Measurements from ENCODE around the gene TMEM151A.

The TMEM151A gene

DNA sequence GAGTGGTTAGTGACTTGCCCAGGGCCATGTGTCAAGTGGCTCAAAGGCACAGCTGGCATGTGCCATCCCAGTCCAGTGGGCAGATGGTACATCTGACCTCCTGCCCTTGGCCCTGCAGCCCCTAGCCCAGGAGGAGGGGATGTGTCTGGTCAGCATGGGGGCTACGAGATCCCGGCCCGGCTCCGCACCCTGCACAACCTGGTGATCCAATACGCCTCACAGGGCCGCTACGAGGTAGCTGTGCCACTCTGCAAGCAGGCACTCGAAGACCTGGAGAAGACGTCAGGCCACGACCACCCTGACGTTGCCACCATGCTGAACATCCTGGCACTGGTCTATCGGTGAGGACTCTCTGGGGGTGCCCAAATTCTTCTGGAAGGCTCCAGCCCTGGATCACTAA is 29.0 kb upstream of the TMEM151A start:
- no peak for DNase-seq (ENCODE audit: low read depth)
- no peak overlapping the region for H3K4me3 ChIP-seq (ENCODE audit: low read depth, low read length)
- in situ Hi-C loops (cut with HindIII; ENCODE audit: low sequenced_read_pairs), result no loop called here
- TF ChIP-seq, protein P1, sequence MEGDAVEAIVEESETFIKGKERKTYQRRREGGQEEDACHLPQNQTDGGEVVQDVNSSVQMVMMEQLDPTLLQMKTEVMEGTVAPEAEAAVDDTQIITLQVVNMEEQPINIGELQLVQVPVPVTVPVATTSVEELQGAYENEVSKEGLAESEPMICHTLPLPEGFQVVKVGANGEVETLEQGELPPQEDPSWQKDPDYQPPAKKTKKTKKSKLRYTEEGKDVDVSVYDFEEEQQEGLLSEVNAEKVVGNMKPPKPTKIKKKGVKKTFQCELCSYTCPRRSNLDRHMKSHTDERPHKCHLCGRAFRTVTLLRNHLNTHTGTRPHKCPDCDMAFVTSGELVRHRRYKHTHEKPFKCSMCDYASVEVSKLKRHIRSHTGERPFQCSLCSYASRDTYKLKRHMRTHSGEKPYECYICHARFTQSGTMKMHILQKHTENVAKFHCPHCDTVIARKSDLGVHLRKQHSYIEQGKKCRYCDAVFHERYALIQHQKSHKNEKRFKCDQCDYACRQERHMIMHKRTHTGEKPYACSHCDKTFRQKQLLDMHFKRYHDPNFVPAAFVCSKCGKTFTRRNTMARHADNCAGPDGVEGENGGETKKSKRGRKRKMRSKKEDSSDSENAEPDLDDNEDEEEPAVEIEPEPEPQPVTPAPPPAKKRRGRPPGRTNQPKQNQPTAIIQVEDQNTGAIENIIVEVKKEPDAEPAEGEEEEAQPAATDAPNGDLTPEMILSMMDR (IDR thresholded peaks at IDR 0.05; ENCODE audit: low read depth, low read length, missing control alignments), result no peak

DNA sequence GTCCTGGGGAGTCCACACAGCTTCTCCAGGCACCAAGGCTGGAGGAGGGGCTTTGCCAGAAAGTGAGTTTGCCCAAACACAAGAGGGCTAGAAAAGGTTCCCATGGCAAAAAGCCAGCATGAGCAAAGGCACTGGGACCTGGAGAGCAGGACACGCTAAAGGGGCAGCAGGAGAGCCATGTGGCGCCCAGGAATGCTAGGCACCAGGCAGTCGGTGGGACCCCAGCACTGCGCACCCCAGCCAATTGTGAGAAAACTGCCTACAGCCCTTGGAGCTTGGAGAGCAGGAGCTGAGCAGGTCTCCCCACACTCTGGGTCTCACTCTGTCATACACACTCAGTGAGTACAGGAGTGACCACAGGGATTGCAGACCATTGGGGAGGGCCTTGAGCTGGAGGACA is 28.5 kb upstream of the TMEM151A start:
- no peak overlapping the region for H3K4me3 ChIP-seq (ENCODE audit: low read depth, low read length)
- TF ChIP-seq, protein P1 (IDR thresholded peaks at IDR 0.05; ENCODE audit: low read depth, low read length, missing control alignments), result no peak
- in situ Hi-C loops (cut with HindIII; ENCODE audit: low sequenced_read_pairs), result no loop called here
- no peak for DNase-seq (ENCODE audit: low read depth)

DNA sequence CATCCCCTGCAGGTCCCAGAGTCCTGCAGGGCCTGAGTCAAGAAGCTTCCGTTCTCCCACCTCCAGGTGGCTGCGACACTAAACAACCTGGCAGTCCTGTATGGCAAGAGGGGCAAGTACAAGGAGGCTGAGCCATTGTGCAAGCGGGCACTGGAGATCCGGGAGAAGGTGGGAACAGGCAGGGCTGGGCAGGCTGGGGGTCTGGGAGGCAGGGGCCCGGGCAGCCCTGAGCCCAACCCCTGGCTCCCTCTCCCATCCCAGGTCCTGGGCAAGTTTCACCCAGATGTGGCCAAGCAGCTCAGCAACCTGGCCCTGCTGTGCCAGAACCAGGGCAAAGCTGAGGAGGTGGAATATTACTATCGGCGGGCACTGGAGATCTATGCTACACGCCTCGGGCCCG is 27.9 kb upstream of the TMEM151A start:
- H3K4me3 ChIP-seq (ENCODE audit: low read depth, low read length), result no peak overlapping the region
- TF ChIP-seq, protein P1 (IDR thresholded peaks at IDR 0.05; ENCODE audit: low read depth, low read length, missing control alignments), result no peak
- no peak for DNase-seq (ENCODE audit: low read depth)
- in situ Hi-C loops (cut with HindIII; ENCODE audit: low sequenced_read_pairs), result no loop called here

- in situ Hi-C loops (cut with HindIII; ENCODE audit: low sequenced_read_pairs), result no loop called here
- DNase-seq (ENCODE audit: low read depth), result no peak
- H3K4me3 ChIP-seq (ENCODE audit: low read depth, low read length), result no peak overlapping the region
- TF ChIP-seq, protein P1 (IDR thresholded peaks at IDR 0.05; ENCODE audit: low read depth, low read length, missing control alignments), result no peak
Measured at GRCh38 chr11:66264383-66264782, 27.3 kb upstream of the TMEM151A start.

DNA sequence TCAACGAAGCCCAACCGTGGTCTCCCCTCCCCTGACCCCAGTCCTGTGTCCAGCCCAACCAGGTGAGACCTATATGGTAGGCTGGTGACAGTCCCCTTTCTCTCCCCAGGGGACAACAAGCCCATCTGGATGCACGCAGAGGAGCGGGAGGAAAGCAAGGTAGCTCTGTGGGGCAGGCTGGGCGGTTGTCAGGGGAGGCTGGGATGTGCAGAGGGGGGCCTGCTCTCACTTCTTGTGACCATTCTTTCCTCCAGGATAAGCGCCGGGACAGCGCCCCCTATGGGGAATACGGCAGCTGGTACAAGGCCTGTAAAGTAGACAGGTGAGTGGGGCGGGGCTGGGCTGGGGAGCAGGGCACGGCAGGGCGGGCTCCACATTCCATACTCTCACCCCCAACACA is 26.8 kb upstream of the TMEM151A start:
- DNase-seq (ENCODE audit: low read depth), result no peak
- in situ Hi-C loops (cut with HindIII; ENCODE audit: low sequenced_read_pairs), result no loop called here
- TF ChIP-seq, protein P1 (IDR thresholded peaks at IDR 0.05; ENCODE audit: low read depth, low read length, missing control alignments), result peak; percentile 28
- no peak overlapping the region for H3K4me3 ChIP-seq (ENCODE audit: low read depth, low read length)

- H3K4me3 ChIP-seq (ENCODE audit: low read depth, low read length), result no peak overlapping the region
- no peak for DNase-seq (ENCODE audit: low read depth)
- in situ Hi-C loops (cut with HindIII; ENCODE audit: low sequenced_read_pairs), result no loop called here
- TF ChIP-seq, protein P1 (IDR thresholded peaks at IDR 0.05; ENCODE audit: low read depth, low read length, missing control alignments), result no peak
Measured at GRCh38 chr11:66265531-66266377, 25.9 kb upstream of the TMEM151A start.

Measured in astrocyte of the cerebellum (primary cell).